ENCODE data around the gene BACH2.

DNA sequence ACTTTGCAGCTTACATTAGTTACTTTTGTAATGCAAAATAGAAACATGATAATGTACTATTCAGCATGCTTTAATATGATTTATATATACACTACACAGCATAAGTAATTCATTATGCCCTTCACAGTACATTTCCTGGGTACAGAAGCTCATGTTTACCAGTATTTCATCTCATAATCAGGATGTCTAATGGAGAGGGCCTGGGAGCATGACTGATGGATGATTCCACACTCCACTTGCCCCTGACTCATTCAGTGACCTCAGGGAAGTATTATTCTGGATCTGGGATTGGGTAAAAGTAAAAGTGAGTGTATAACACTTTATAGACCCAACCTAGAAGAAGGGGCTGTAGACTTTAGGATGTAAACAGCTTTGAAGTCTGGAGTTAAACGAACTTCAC lies 31.4 kb upstream of the BACH2 start:
- TF ChIP-seq, protein P1, sequence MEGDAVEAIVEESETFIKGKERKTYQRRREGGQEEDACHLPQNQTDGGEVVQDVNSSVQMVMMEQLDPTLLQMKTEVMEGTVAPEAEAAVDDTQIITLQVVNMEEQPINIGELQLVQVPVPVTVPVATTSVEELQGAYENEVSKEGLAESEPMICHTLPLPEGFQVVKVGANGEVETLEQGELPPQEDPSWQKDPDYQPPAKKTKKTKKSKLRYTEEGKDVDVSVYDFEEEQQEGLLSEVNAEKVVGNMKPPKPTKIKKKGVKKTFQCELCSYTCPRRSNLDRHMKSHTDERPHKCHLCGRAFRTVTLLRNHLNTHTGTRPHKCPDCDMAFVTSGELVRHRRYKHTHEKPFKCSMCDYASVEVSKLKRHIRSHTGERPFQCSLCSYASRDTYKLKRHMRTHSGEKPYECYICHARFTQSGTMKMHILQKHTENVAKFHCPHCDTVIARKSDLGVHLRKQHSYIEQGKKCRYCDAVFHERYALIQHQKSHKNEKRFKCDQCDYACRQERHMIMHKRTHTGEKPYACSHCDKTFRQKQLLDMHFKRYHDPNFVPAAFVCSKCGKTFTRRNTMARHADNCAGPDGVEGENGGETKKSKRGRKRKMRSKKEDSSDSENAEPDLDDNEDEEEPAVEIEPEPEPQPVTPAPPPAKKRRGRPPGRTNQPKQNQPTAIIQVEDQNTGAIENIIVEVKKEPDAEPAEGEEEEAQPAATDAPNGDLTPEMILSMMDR (IDR thresholded peaks at IDR 0.05), result no peak
- TF ChIP-seq POLR2A (IDR thresholded peaks at IDR 0.05), result no peak

Data from stomach (tissue), 4 donors.